ENCODE results near the gene SLX4.
"Not testable (repeated sequence)": the region's sequence is repeated elsewhere in the genome, so short reads cannot be mapped to it uniquely, and the experiment has no call there.

SLX4 gene

DNA sequence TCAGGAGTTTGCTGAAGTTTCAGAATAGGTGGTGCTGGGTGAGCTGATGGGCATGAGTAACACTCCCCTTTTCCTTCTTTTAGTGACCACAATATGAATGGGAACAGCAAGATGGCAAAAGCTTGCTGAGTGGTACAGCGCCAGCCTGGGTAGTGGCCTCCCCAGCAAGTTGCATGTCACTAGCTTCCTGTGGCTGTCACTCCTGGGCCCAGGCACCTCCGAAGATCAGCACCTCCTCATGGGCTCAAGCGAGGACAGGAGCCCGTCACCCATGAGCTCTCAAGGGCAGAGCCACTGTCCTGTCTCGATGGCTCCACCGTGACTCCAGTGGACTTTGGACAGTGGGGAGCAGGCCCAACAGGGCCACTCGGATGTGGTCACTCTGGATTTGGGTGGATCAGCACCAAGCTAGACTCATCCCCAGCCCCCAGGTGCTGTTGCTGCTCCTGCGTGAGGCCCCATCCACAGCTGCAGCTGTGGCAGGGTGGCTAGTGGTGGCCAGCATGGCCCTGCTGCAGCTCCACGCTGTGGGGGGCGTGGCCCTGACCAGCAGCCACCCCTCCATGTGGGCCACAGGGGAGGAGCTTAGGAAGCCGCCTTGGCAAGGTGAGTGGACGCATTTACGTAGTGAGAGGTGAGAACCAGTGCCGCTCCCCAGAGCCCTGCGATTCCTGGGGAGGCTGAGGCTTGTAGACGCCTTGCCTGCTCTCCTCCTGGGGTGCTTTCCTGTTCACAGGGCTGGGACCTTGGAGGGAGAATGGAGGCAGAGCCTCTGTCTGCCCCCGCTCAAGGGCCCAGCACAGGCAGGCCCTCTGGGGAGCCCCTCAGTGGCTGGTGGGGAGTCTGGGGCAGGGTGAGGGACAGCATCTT lies 29.5 kb upstream of the SLX4 start:
- DNase-seq (ENCODE audit: low read depth, low spot score): no peak

GRCh38 chr16:3640207-3640606 lies 28.8 kb upstream of the SLX4 start:
- DNase-seq (ENCODE audit: low read depth, low spot score): no peak

DNA sequence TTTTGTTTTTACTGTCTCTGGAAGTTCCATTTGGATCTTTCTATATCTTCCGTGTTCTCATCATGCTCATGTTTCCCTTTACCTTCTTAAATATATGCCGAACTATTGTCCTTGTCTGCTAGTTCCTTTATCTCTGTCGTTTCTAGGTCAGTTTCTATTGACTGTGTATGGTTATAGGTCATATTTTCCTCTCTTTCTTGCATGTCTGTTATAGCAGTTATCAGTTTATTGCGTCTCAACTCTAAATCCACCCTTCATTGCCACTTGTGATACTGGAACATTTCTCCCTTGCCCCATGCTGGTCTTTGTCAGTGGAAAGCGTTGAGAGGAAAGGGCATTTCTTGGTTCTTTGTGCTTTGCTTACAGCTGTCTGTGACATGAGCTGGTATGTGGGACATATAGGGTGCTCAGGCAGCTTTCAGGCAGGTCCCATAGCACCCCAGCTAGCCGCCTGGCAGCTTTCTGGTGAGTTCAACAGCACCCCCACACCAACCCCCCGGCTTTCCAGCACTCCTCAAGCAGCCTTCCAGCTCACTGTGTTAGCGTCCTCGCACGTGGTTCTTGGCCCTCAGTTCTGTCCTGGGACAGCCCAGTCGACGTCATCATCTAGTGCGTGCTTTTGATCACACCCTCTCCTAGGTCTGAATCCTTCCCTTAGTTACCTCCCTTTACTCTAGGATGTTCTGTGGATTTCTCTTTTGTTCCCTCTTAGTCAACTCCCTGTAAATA lies 27.7 kb upstream of the SLX4 start:
- no peak for DNase-seq (ENCODE audit: low read depth, low spot score)

DNA sequence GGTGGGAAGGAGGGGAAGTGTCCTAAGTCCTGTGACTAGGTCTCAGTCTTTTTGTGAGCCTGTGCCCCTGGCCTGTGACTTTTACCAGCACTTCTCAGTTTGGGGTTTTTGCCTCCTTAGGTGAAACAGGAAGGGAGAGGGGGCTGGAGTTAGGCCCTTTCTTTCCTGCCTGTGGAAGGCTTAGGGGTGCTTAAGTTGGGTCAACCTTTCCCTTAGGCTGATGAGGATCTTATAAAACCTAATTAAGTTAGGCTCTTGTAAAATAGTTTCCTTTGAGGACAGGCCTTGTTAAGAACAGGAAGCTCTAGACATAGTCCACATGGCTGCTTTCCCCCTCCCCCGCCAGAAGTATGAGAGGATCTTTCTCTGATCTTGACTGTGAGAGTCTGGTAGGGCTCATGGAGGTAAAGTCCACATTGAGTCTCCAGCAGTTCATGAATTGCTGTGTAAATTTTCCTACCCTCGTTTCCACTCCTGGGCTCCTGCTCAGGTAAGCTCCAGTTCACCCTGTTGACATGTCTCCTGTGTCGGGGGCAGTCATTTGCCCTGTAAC lies 26.0 kb upstream of the SLX4 start:
- no peak for DNase-seq (ENCODE audit: low read depth, low spot score)

DNA sequence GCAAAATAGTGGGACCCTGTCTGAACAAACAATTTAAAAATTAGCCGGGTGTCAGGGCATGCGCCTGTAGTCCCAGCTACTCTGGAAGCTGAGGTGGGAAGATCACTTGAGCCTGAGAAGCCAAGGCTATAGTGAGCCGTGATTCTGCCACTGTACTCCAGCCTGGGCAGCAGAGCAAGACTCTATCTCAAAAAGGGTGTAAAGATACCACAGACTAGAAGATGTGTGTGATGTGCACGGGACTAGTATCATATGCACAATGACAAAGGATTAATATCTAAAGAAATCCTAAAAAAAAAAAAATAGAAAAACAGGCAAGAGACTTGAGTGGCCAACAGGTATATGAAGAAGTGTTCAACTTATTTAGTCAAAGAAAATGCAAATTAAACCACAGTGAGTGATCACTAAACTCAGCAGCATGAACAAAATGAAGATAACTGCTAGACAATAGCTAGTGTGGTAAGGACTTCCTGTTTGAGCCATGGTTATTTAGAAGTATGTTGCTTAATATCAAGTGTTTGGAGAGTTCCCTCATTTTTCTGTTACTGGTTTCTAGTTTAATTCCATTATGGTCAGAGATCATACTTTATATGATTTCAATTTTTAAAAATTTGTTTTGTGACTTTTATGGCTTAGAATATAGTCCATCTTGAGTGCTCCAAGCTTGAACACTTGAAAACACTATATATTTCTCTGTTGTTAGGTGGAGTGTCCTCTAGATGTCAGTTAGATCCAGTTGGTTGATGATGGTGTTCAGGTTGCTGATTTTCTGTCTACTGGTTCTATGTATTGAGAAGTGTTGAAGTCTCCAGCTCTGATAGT lies 14.7 kb upstream of the SLX4 start:
- no peak for DNase-seq (ENCODE audit: low read depth, low spot score)

DNA sequence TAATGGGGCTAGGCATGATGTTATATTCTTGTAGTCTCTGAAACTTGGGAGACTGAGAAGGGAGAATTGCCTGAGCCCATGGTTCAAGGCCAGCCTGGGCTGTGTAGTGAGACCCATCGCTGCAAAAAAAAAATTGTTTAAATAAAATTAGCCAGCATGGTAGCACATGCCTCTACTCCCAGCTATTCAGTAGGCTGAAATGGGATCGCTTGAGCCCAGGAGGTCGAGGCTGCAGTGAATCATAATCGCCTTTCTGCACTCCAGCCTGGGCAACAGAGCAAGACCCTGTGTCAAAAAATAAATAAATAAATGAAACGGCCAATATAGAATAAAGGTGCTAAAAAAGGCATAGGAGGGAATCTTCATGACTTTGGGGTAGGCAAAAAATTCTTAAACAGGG lies 13.9 kb upstream of the SLX4 start:
- DNase-seq (ENCODE audit: low read depth, low spot score): no peak

- DNase-seq (ENCODE audit: low read depth, low spot score): no peak
Observed at GRCh38 chr16:3623642-3624041, 12.2 kb upstream of the SLX4 start.

- no peak for DNase-seq (ENCODE audit: low read depth, low spot score)
Observed at GRCh38 chr16:3618769-3619141, 7.3 kb upstream of the SLX4 start.

- no peak for DNase-seq (ENCODE audit: low read depth, low spot score)
Observed at GRCh38 chr16:3612510-3613466, 1.4 kb upstream of the SLX4 start.

GRCh38 chr16:3610698-3611145 lies 684 bp downstream of the SLX4 start:
- no peak for DNase-seq (ENCODE audit: low read depth, low spot score)

GRCh38 chr16:3609895-3610697 lies 1.3 kb downstream of the SLX4 start:
- no peak for DNase-seq (ENCODE audit: low read depth, low spot score)

GRCh38 chr16:3608976-3609375 lies 2.4 kb downstream of the SLX4 start:
- not testable (repeated sequence) for DNase-seq (ENCODE audit: low read depth, low spot score)

- DNase-seq (ENCODE audit: low read depth, low spot score): no peak
Observed at GRCh38 chr16:3608069-3608468, 3.3 kb downstream of the SLX4 start.

DNA sequence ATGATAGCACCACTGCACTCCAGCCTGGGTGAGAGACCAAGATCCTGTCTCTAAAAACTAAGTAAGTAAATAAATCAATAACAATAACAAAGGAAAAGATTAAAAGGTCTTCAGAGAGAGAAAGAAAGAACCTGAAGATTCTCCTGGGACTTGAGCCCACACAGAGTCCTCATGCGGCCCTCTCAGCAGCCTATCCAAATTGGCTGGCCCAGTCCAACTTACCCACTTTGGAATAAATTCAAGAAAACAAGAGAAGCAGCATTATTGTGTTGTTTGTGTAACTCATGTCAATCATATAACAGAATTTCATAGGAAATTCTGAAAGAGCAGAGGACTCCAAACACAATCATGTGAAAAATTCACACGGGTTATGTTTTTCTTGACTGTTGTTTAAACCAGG lies 3.8 kb downstream of the SLX4 start:
- no peak for DNase-seq (ENCODE audit: low read depth, low spot score)

GRCh38 chr16:3607161-3607560 lies 4.2 kb downstream of the SLX4 start:
- DNase-seq (ENCODE audit: low read depth, low spot score): no peak

GRCh38 chr16:3606441-3606840 lies 5.0 kb downstream of the SLX4 start:
- no peak for DNase-seq (ENCODE audit: low read depth, low spot score)

- DNase-seq (ENCODE audit: low read depth, low spot score): no peak
Observed at GRCh38 chr16:3602320-3602653, 9.1 kb downstream of the SLX4 start.

- DNase-seq (ENCODE audit: low read depth, low spot score): no peak
Observed at GRCh38 chr16:3601614-3602319, 9.6 kb downstream of the SLX4 start.

- DNase-seq (ENCODE audit: low read depth, low spot score): no peak
Observed at GRCh38 chr16:3599922-3600321, 11.5 kb downstream of the SLX4 start.
